HG03108 (cell line): ENCODE data around the gene BAZ1A.

Source experiments
- ATAC-seq: cut with Tn5 transposase; IDR thresholded peaks from one replicate; pipeline ENCODE4 v1.9.1; 2021; ENCODE audit warnings: moderate library complexity; ENCODE audit not compliant: unreplicated experiment

Gene BAZ1A

DNA sequence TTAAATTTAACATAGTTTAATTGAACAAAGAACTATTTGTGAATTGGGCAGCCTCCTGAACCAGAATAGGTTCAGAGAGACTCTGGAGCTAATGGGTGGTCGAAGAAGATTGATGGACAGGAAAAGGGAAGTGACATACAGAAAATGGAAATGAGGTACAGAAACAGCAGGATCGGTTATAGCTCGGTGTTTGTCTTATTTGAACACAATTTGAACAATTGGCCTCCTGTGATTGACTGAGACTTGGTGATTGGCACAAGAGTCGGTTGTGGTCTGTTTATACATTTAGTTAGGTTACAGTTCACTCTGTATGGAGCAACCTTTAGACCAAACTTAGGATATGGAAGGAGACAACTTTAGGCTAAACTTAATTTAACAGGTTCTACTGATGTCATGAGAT, 142.4 kb downstream of the BAZ1A start:
- ATAC-seq = no peak

DNA sequence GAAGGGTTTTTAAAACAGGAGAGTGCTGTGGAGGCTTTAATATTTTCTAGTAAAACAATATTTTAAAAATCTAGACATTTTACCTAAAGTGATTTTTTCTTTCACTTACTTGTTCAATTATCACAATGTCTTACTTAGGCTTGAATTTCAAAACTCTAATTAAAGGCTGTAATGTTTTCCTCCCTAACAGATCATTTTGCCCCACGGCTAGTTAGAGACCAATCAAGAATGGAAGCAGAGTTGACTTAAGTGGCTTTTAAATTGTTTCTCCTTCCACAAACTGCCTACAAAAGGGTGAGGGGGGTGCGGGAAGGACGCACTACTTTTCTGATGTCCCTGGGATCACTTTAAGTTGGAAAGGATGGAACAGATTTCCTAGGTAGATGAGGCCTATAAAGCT, 151.3 kb downstream of the BAZ1A start:
- ATAC-seq = no peak

DNA sequence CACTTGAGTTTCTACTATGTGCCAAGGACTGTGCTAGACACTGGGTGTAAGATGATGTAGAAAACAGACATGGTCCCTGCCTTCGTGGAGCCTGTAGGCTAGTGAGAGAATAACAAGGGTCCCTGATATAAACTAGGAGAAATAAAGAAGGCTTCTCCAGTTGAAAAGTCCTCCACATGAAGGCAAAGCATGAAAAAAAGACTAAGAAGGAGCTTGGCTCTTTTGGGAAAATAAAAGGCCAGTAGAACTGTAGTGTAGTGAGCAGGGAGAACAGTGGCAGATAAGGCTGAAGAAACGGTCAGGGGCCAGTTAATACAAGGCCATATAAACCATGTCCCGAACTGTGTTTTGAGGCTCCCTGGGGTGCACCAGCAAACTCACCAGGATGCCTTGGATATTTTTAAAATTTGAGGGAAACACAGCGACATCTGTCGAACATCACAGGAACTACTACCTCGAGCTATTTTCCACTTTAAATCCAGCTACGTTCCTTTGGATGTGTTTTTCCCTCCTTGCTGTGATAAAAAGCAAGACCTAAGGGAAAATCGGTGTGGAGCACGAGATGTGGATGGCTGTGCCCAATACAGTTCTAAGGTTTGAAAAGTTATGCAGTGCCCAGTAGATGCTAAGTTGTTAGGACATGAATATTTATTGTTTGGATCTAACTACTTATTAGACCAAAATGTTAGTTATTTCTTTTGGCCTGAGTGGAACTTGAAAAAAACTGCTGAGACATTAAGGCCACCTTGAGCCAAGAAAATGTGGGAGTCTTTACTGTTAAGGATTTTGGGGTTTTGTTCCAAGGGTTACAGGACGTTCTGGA, 152.2 kb downstream of the BAZ1A start:
- ATAC-seq = no peak

DNA sequence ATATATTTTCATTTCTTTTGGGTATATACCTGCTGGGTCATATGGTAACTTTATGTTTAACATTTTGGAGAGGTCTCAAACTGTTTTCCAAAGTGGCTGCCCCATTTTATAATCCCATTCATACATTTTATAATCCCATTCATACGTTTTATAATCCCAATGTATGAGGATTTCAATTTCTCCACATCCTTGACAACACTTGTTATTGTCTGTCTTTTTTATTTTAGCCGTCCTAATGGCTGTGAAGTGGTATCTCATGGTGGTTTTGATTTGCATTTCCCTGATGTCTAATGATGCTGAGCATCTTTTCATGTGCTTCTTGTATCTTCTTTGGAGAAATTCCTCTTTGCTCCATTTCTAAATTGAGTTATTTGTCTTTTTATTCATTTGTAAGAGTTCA, 154.0 kb downstream of the BAZ1A start:
- no peak for ATAC-seq

DNA sequence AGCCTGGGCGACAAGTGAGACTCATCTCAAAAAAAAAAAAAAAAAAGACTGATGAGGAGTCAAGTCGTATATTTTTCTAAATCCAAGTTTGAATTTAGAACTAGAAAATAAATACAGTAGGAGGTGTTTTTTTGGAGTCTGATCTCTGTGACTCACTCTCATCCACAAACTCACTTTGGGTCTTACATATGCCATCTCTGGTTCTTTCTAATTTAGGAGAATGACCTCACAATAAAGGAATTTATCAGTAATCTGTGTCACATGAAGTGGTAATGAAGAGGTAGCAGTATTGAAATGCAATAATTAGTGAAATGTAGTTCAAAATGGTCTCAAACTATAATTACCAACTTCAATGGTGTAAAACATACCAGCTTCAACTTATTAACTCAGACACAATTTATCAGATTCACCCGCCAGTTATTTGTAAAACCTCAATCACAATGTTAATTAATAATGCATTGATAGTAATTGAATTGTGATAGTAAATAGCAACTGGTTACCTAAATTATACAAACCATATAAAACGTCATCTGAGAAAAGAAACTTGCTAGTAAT, 156.3 kb downstream of the BAZ1A start:
- ATAC-seq = no peak

DNA sequence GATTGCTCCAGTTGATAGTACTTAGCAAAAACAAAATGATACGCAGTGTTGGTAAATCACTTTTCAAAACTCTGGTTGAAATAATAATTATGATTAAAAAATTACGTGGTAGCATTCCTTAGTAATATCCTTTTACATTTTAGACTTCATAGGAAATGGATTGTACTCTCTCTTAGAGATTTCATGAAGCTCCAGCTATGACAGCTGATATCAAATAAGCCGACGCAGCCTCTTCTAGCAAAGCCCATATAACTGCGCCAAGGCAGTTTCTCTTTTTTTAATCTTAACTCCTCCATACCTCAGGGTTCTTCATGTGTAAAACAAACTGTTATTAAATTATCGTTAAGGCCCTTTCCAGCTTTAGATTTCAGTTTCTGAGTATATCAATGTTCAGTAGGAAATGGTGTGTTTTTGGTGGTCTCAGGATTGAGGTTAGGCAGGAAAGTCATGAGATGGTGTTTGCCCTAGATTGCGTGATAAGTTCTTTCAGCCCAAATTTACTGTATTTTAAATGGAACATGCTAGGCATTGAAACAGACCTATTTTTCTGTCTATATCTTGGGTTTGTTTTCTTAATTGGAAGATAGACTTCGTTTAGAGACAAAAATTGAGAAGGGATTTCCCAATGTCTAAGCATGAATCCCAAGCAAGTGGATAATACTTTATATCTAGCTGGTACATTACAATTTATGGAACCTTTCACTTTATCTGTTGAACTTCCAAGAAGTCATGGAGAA, 159.9 kb downstream of the BAZ1A start:
- no peak for ATAC-seq

DNA sequence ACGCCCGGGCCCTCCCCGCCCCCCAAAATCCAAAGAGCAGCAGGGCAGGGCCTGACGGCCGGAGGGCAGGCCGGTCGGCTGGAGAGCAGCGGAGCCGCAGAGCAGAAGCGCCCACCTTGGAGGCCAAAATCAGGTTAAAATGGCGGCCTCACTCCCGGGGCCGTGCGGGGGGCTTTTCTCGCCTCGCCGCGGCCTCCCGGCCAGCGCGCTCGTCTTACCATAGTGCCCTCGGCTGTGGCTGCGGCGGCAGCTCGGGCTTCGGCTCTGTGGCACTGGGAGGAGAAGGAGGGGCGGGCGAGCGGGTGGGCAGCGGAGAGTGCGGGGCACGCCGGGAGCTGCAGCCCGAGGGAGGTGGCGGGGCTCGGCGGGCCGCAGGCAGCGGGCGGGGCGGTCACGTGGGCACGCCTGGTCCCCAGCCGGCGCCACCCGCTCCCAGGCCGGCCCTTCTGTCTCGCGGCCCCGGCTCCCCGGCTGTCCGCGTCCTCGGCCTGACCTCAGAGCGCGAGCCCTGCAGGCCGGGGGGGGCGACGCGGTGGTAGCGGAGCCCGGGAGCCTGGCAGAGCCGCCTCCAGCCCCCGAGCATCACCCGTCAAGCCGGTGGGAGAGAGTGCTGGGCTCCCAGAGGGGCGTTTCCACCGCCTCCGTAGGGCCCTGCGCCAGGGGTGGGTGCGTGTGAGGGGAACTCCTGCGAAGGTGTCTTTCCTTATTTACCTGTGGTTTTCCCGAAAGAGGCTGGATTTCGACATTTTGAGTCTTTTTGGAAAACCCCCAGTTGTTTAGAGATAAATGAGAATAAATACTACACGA, 160.6 kb downstream of the BAZ1A start, which contains the start of gene CFL2:
Gene CFL2, minus strand, starts transcription at position 274 of the 807 bp plus-strand sequence. Its CDS starts 53 bp downstream, at position 221.
- peak; percentile 83 for ATAC-seq

DNA sequence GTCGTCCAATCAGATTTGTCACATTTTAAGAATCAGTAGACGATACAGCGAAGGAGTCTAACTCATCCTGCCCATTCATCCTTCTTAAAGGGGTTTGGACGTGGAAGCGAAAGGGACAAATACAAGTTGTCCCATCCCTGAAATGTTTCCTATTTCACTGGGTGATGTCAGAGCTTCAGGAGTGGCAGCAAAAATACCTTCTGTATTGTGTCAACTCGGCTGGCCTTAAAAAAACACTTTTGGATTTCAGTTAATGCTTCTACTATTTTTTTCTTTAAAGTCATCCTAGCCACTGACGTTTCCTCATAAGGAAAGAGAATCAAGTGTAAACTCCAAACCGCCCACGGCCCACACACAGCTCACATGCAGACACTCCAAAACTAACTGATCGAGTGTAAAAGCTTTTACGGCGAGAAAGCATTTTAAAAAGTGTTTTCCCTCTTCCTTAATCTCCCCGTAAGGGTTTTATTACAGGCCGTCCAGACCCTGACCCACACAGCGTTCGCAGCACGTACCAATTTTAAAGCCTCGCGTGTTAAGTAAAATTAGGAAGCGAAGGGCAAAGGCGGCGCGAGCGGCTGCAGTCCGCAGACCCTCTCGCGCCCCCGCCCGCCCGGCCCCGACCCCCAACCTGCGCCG, 161.4 kb downstream of the BAZ1A start:
- peak; percentile 13 for ATAC-seq

DNA sequence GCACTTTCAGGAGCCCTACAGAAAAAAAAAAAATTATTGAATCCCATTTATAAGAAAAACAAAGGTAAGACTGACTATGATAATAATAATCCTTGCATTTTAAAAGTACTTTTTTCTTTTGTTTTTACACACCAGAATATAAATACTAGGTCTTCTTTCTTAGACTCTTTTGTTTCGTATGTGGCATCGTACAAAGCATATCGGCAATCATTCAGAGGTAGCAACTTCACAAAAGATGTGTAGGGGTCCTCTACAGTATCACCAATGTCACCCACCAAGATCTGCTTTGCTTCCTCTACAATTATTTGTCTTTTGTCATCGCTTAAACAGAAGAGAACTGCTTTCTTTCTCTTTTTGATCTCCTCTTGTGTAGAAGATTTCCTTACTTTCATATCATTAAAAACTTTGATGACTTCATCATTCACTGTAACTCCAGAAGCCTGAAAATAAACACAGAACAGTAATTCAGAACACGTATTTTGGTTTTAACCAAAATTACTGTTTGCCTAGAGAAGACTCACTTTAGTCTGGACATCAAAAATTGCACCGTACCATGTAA, 162.0 kb downstream of the BAZ1A start:
- ATAC-seq = no peak

DNA sequence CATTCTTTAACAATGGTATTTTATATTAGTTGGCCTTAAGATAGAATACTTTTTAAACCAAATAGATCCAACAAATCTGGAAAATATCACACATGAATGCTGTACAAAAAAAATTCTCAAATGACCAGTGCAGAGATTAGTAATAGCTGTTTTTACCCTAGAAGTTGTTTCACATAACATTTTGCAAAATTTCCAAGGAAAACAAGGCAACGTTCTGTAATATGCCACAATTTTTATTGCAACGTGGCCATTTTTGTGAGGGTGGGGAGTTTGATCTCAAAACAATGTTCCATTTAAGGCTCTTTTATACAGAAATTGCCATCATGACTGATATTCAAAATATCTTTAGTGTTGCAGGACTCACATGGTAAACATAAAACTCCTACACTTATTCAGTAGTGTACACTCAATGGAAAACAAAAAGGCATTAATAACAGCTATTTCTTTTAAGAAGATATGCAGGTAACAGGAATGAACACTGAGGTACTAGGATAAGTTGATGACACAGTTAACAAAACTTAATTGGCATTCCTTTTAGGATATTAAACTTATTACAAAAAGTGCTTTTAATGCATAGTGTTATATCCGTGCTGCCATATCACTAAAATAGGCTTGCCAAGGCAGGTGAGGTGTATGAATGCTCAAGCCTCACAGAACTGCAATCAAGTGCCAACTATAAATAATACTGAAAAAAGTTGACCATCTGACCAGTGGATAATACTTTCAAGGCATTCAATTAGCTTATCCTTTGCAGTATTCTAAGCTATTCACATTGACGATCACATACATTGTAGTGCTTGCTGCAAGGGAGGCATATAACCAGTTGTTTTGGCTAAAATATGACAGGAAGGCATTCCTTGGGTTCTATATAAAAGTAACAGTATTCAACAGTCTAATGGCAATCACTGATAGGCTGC, 163.1 kb downstream of the BAZ1A start:
- no peak for ATAC-seq

DNA sequence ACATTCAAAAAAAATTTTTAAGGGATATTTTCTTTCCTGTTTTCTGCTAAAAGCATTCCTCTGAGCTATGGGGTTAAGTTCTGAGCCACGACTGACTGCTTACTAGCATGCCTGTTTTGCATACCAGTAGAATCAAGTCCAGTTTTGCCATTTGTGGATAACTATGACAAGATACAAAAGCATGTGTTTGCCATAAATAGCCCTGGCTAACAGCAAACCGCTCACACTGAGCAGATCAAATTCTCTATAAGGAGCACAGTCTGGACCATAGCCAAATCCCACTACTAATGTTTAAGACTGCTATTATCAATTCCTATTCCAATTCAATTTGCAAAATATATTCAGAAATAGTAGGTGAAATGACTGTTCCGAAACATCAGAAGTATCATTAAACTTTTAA, 164.0 kb downstream of the BAZ1A start:
- ATAC-seq = no peak

DNA sequence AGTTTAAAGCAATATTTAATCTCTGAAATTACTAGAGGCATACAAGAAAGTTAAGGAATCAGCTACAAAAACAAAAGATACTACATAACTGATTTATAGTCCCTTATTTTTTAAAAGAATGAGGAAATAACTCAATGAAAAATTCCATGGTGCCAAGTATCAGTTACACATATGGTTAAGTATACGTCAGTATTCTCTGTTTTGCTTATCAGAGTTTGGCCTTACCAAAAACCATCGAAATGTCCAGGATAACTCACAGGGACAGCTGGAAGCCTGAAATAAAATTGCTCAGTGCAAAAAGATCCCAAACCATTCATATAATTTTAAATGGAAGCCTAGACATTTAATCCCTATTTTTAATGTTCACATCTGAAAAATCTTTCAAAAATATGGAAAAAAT, 164.4 kb downstream of the BAZ1A start:
- ATAC-seq = no peak

DNA sequence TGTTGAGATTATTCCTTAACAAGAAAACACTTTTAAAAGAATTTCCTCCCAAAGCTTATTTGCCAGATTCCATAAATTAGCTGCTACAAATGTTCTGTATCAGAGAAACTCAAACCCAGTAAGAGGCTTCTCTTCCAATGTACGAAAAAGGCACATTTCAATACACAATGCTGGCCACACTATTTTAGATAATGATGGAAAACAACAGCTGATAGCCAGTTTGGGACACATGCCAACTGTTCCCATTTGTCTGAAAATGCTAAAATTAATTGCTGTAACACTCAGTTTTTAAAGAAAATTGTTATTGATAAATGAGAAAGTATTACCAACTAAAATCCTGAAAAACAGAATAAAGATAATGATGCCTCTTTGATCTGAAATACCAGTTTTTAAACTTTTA, 165.2 kb downstream of the BAZ1A start:
- ATAC-seq = no peak

DNA sequence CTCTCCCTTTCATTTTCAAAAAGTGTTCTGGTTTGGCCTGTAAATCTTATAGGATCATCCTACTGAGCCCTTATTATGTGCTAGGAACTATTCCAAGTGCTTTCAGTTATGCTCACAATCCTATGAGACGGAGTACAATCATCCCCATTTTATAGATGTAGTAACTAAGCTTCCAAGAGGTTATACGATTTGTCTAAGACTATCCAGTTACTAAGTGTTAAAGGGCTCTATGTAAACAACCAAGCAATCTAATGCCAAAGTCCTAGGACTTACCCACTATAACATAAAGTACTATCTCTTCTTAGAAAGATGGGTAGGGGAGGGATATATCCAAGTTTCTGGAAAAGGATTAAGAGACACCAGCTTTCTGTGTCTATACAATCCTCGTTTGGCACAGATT, 167.4 kb downstream of the BAZ1A start:
- ATAC-seq = no peak
